Measurements from ENCODE around the gene MPND. TPM values are rescaled to one million over a fixed set of nuclear protein-coding genes. Genes with fewer than 3 reads are reported as not detected.
A peak's percentile ranks its signal among the peaks of the same experiment; 100 is the strongest.

Gene MPND
- total and polyA plus RNA-seq, 2 of the 13 experiments (the other 11 are each of a cell fraction or from before 2014, with no cell fraction given) = 10.8 to 15.8 TPM

DNA sequence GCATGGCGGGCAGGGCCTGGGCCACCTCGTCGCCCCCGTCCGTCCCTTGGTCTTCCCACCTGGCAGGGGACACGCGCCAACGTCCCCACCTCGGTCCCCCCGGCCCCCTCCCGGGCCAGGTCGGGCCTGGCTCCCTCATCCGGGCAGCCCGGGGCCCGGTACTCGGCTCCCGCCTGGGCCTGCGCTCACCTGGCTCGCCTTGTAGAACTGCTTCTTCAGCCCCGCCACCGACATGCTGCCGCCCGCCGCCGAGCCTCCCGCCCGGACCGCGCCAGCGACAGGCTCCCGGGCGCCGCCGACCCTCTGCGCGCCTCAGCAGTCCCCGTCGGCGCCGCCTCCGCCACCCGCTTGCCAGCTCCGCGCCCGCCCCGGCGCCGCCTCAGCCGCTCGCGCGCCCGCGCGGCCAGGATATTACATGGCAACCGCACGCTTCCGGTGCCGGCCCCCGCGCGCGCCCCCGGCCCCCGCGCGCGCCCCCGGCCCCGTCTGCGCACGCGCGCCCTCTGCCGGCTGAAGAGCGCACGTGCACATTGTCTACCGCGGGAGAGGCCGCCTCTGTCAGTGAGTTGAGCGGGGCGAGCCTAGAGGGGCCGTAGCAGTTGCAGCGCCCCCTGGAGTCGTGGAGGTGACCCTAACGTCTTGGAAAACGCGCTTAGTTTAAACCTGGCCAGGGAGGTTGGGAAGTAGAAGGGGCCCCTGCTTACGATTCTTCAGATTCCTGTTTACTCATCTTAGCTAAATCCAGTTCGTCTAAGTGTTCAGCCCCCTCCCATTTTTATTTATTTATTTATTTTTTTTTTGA lies 57.0 kb downstream of the MPND start, which contains the start of gene SH3GL1 (continued):
- TF ChIP-seq, protein P1, sequence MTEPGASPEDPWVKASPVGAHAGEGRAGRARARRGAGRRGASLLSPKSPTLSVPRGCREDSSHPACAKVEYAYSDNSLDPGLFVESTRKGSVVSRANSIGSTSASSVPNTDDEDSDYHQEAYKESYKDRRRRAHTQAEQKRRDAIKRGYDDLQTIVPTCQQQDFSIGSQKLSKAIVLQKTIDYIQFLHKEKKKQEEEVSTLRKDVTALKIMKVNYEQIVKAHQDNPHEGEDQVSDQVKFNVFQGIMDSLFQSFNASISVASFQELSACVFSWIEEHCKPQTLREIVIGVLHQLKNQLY (CRISPR knock-in tag; IDR thresholded peaks at IDR 0.05) = peak; percentile 63; the same call in 1 of the 2 replicates
- 0 out of 2 replicates have a peak, but pooled peaks have one; percentile 37 for TF ChIP-seq JDP2 (CRISPR knock-in tag; IDR thresholded peaks at IDR 0.05; ENCODE audit: borderline replicate concordance)
- TF ChIP-seq ZZZ3 (CRISPR knock-in tag; IDR thresholded peaks at IDR 0.05; ENCODE audit: borderline replicate concordance) = peak; percentile 40; the same call in 1 of the 2 replicates
- no peak for TF ChIP-seq ZNF772 (CRISPR knock-in tag; IDR thresholded peaks at IDR 0.05)
- no peak for TF ChIP-seq PTBP1 (IDR thresholded peaks at IDR 0.05; ENCODE audit: low read depth, low read length, poor library complexity, severe bottlenecking)
- TF ChIP-seq, protein P2, sequence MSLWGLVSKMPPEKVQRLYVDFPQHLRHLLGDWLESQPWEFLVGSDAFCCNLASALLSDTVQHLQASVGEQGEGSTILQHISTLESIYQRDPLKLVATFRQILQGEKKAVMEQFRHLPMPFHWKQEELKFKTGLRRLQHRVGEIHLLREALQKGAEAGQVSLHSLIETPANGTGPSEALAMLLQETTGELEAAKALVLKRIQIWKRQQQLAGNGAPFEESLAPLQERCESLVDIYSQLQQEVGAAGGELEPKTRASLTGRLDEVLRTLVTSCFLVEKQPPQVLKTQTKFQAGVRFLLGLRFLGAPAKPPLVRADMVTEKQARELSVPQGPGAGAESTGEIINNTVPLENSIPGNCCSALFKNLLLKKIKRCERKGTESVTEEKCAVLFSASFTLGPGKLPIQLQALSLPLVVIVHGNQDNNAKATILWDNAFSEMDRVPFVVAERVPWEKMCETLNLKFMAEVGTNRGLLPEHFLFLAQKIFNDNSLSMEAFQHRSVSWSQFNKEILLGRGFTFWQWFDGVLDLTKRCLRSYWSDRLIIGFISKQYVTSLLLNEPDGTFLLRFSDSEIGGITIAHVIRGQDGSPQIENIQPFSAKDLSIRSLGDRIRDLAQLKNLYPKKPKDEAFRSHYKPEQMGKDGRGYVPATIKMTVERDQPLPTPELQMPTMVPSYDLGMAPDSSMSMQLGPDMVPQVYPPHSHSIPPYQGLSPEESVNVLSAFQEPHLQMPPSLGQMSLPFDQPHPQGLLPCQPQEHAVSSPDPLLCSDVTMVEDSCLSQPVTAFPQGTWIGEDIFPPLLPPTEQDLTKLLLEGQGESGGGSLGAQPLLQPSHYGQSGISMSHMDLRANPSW (CRISPR knock-in tag; IDR thresholded peaks at IDR 0.05; ENCODE audit: borderline replicate concordance) = no peak
- peak; percentile 56; the same call in 1 of the 2 replicates for TF ChIP-seq DR1 (CRISPR knock-in tag; IDR thresholded peaks at IDR 0.05)
- TF ChIP-seq KLF16 (CRISPR knock-in tag; IDR thresholded peaks at IDR 0.05) = peak in 1 of 2 experiments; percentile 86; a peak in 2 of 4 replicates
- TF ChIP-seq ISL2 (CRISPR knock-in tag; IDR thresholded peaks at IDR 0.05) = peak; percentile 60; the same call in 1 of the 2 replicates
- TF ChIP-seq, protein P3, sequence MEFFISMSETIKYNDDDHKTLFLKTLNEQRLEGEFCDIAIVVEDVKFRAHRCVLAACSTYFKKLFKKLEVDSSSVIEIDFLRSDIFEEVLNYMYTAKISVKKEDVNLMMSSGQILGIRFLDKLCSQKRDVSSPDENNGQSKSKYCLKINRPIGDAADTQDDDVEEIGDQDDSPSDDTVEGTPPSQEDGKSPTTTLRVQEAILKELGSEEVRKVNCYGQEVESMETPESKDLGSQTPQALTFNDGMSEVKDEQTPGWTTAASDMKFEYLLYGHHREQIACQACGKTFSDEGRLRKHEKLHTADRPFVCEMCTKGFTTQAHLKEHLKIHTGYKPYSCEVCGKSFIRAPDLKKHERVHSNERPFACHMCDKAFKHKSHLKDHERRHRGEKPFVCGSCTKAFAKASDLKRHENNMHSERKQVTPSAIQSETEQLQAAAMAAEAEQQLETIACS (CRISPR knock-in tag; IDR thresholded peaks at IDR 0.05) = peak; percentile 97
- TF ChIP-seq SALL1 (CRISPR knock-in tag; IDR thresholded peaks at IDR 0.05) = peak; percentile 70
- TF ChIP-seq FOXK2 (IDR thresholded peaks at IDR 0.05) = no peak
- peak; percentile 69; the same call in 1 of the 2 replicates for TF ChIP-seq ZNF556 (CRISPR knock-in tag; IDR thresholded peaks at IDR 0.05; ENCODE audit: borderline replicate concordance)
- TF ChIP-seq ZMAT3 (CRISPR knock-in tag; conservative IDR thresholded peaks at IDR 0.05) = peak; percentile 58
- TF ChIP-seq GATA4 (IDR thresholded peaks at IDR 0.05; ENCODE audit: borderline replicate concordance, low read depth) = no peak
- TF ChIP-seq, protein P4, sequence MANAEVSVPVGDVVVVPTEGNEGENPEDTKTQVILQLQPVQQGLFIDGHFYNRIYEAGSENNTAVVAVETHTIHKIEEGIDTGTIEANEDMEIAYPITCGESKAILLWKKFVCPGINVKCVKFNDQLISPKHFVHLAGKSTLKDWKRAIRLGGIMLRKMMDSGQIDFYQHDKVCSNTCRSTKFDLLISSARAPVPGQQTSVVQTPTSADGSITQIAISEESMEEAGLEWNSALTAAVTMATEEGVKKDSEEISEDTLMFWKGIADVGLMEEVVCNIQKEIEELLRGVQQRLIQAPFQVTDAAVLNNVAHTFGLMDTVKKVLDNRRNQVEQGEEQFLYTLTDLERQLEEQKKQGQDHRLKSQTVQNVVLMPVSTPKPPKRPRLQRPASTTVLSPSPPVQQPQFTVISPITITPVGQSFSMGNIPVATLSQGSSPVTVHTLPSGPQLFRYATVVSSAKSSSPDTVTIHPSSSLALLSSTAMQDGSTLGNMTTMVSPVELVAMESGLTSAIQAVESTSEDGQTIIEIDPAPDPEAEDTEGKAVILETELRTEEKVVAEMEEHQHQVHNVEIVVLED (CRISPR knock-in tag; IDR thresholded peaks at IDR 0.05; ENCODE audit: borderline replicate concordance) = peak; percentile 57; the same call in 1 of the 2 replicates
- TF ChIP-seq FOXK1 (CRISPR knock-in tag; IDR thresholded peaks at IDR 0.05; ENCODE audit: borderline replicate concordance, low read depth) = peak; percentile 69; the same call in 1 of the 2 replicates
- TF ChIP-seq ZNF713 (CRISPR knock-in tag; IDR thresholded peaks at IDR 0.05) = no peak
- TF ChIP-seq, protein P5, sequence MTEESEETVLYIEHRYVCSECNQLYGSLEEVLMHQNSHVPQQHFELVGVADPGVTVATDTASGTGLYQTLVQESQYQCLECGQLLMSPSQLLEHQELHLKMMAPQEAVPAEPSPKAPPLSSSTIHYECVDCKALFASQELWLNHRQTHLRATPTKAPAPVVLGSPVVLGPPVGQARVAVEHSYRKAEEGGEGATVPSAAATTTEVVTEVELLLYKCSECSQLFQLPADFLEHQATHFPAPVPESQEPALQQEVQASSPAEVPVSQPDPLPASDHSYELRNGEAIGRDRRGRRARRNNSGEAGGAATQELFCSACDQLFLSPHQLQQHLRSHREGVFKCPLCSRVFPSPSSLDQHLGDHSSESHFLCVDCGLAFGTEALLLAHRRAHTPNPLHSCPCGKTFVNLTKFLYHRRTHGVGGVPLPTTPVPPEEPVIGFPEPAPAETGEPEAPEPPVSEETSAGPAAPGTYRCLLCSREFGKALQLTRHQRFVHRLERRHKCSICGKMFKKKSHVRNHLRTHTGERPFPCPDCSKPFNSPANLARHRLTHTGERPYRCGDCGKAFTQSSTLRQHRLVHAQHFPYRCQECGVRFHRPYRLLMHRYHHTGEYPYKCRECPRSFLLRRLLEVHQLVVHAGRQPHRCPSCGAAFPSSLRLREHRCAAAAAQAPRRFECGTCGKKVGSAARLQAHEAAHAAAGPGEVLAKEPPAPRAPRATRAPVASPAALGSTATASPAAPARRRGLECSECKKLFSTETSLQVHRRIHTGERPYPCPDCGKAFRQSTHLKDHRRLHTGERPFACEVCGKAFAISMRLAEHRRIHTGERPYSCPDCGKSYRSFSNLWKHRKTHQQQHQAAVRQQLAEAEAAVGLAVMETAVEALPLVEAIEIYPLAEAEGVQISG (CRISPR knock-in tag; IDR thresholded peaks at IDR 0.05) = peak; percentile 99
- peak; percentile 49; the same call in 1 of the 2 replicates for TF ChIP-seq MXD4 (CRISPR knock-in tag; IDR thresholded peaks at IDR 0.05)

Measured in HepG2 (cell line).